Mesodermal cell (in vitro differentiated cells): ENCODE results near the gene XYLT1.

Source experiments
- H3K27ac ChIP-seq: 2 replicates; pipeline ENCODE4 v1.7.0; 2013; ENCODE audit warnings: mild to moderate bottlenecking, low read depth, low read length, moderate library complexity; ENCODE audit not compliant: severe bottlenecking
- H3K36me3 ChIP-seq: 2 replicates; pipeline ENCODE4 v1.7.1; 2013; ENCODE audit warnings: mild to moderate bottlenecking, low read length, moderate library complexity; ENCODE audit not compliant: control insufficient read depth, insufficient read depth
- H3K4me1 ChIP-seq: one replicate; pipeline ENCODE4 v1.7.1; 2013; ENCODE audit warnings: mild to moderate bottlenecking, low read length; ENCODE audit not compliant: insufficient read depth, control insufficient read depth, poor library complexity, severe bottlenecking
- H3K4me3 ChIP-seq: 2 replicates; pipeline ENCODE4 v1.7.0; 2013; ENCODE audit warnings: low read length, control low read depth, mild to moderate bottlenecking; ENCODE audit not compliant: insufficient read depth, poor library complexity, severe bottlenecking; ENCODE audit errors: extremely low read depth
- H3K9me3 ChIP-seq: 2 replicates; pipeline ENCODE4 v1.7.1; 2013; ENCODE audit warnings: mild to moderate bottlenecking, low read length, moderate library complexity; ENCODE audit not compliant: control insufficient read depth
- WGBS, 2 experiments: methylation state at CpG; one replicate each; pipeline ENCODE4 v1.1.5; 2013; ENCODE audit warnings: missing lambda C conversion rate in 2 of 2; ENCODE audit not compliant: insufficient coverage in 2 of 2; 5-methylcytosine and 5-hydroxymethylcytosine counted together

XYLT1 gene

DNA sequence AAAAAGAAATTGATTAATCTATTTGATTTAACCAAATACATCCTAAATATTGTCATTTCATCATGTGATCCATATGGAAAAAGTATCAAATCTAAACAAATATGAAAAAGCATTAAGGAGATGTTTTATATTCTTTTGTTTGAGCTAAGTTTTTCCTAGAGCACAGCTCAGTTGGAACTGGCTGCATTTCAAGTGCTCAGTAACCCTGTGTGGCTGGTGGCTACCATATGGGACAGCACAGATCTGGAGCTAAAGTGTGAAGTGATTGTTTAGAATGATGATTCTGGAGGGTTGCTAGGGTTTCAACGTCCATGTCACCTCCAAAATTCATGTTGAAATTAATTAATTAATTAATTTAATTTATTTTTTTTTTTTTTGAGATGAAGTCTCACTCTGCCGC lies 137.5 kb downstream of the XYLT1 start:
- 100% methylated on average over 1 of the region's 2 CpGs; no CpG with 5 or more reads in 1 of the 2 experiments for WGBS, 2 experiments
- Histone ChIP-seq H3K4me1 (no peaks in the 10 kb centered on the region), H3K36me3 (no peaks in the 10 kb centered on the region), H3K27ac (no peak overlapping the region), H3K4me3 (no peak overlapping the region), H3K9me3 (no peaks in the 10 kb centered on the region)

DNA sequence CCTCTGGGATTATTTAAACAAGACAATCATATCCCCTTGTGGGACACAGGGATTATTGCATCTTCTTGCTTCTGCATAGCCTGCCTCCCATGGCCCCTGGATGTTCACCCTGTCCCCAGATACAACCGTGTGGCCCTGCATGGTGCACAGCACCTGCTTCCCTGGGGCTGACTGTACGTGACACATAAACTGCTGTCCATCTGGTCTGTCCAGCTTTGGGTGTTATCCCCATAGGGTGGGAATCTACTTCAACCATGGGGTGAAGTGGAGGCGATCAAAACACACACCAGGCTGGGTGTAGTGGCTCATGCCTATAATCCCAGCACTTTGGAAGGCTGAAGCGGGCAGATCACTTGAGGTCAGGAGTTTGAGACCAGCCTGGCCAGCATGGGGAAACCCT lies 138.8 kb downstream of the XYLT1 start:
- no peak overlapping the region for H3K4me3 ChIP-seq
- WGBS, 2 experiments = 89 to 100% methylated on average over 4 of the region's 4 CpGs
- no peaks in the 10 kb centered on the region for H3K4me1 ChIP-seq
- no peak overlapping the region for H3K27ac ChIP-seq
- no peaks in the 10 kb centered on the region for H3K9me3 ChIP-seq
- no peaks in the 10 kb centered on the region for H3K36me3 ChIP-seq

DNA sequence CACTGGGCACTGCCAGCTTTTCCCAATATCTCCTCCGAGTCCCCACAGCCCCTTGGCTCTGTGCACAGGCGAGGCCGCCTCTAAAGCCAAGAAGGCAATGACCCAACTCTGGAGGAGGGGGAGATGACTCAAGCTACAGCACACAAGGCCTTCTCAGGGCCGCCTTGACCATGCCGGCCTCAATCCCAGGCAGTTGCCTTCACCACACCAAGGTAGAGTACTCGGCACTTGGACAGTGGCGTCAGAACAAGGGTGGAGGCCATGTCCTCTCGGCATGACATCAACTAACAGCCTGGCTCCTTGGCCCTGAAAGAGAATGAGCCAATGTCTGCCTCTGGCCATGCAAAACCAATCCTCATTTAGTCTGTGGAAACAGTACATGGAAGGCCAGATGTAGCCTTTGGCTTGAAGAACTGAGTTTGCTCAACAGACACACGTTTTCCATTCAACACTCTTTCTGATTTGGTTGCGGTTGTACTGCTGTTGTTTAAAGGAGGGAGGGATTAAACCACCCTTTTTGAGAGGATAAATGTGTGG lies 139.6 kb downstream of the XYLT1 start:
- Histone ChIP-seq H3K4me1 (no peaks in the 10 kb centered on the region), H3K9me3 (no peaks in the 10 kb centered on the region), H3K4me3 (no peak overlapping the region), H3K27ac (no peak overlapping the region), H3K36me3 (no peaks in the 10 kb centered on the region)
- WGBS, 2 experiments = 65 to 81% methylated on average over 4 to 6 of the region's 10 CpGs

DNA sequence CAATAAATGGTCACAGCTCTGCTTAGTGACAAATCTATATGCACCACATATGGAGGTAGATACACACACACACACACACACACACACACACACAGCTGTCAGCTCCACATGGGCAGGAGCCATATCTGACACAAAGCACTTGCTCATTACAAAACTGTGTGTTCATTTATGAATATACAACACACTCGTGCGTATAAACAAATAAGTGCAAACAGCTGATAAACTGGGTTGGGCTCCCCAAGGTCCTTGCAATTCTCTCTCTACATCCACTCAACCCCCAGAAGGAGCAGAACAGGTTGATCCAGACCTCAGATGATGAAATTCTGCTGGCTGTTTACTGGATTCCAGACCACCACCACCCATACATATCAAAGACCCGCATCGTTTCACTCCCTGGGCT lies 140.7 kb downstream of the XYLT1 start:
- H3K36me3 ChIP-seq = no peaks in the 10 kb centered on the region
- WGBS, 2 experiments = 93 to 100% methylated on average over 2 to 3 of the region's 4 CpGs

DNA sequence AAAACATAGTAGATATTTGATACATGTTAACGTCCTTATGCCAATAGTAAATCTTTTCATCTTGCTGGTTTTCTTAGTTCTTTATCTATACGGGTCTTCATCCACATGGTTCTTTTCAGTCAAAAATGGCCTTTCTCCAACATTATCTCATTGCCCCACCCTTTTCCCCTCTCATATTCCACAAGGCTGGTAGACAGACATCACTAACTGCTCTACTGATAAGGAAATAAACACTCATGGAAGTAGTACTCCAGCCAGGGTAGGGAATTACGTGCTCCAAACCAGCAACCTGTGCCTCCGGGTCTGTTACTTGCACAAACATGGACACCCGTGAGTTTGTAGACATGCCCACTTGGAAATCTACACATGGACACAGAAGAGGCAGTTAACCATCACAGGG lies 141.4 kb downstream of the XYLT1 start:
- Histone ChIP-seq H3K4me3 (no peak overlapping the region), H3K9me3 (no peaks in the 10 kb centered on the region), H3K27ac (no peak overlapping the region), H3K36me3 (no peaks in the 10 kb centered on the region), H3K4me1 (no peaks in the 10 kb centered on the region)
- WGBS, 2 experiments = 92 to 94% methylated on average over 4 to 5 of the region's 5 CpGs

More for the DNA sequence above, 140.7 kb downstream of the XYLT1 start:
- no peak overlapping the region for H3K4me3 ChIP-seq
- H3K9me3 ChIP-seq = no peaks in the 10 kb centered on the region
- H3K27ac ChIP-seq = no peak overlapping the region
- no peaks in the 10 kb centered on the region for H3K4me1 ChIP-seq

DNA sequence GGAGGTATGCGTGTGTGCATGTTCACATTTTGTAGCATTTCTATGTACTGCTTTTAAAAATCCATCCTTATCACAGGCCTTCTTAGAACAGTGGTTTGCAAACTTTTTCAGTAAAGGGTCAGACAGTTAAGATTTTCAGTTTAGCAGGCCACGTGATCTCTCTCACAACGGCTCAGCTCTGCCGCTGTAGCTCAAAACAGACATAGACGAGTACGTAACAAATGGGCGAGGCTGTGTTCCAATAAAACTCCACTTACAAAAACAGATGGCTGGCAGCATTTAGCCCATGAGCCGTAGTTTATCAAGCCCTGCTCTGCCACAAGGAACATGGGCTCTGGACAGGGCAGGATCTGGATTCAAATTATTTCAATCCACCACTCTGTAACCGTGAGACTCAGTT lies 141.8 kb downstream of the XYLT1 start:
- H3K9me3 ChIP-seq = no peaks in the 10 kb centered on the region
- WGBS, 2 experiments = 94 to 96% methylated on average over 8 of the region's 9 CpGs
- no peak overlapping the region for H3K27ac ChIP-seq
- H3K4me1 ChIP-seq = no peaks in the 10 kb centered on the region
- H3K4me3 ChIP-seq = no peak overlapping the region
- no peaks in the 10 kb centered on the region for H3K36me3 ChIP-seq

DNA sequence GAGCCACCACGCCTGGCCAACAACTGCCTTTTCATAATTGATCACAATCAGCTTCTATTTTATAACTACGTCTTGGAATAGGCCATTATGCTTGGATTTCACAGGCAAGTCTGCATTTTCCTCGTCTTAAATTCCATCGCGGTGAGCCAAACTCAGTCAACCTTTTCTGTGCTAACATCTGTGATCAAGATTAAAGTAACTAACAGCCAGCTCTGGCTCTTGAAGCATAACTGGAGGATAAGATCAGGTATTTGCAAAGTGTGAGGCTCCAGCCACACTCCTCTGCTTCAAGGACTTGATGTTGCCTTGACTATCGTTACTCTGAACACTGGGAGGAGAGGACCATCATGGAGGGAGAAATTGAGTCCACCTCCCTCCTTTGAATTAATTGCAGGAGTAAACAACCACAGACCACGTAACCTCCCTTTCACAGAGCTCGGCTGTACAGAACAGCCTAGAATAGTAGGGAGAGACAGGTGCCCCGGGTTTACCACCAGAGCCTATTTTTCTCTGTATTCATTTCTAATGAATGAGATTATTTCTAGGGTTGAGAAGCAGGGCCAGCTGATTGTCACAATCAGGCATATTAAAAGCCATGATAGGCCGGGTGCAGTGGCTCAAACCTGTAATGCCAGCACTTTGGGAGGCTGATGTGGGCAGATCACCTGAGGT lies 143.0 kb downstream of the XYLT1 start:
- Histone ChIP-seq H3K9me3 (no peaks in the 10 kb centered on the region), H3K36me3 (no peaks in the 10 kb centered on the region), H3K4me1 (no peaks in the 10 kb centered on the region), H3K4me3 (no peak overlapping the region), H3K27ac (no peak overlapping the region)
- 92 to 94% methylated on average over 6 of the region's 10 CpGs for WGBS, 2 experiments

DNA sequence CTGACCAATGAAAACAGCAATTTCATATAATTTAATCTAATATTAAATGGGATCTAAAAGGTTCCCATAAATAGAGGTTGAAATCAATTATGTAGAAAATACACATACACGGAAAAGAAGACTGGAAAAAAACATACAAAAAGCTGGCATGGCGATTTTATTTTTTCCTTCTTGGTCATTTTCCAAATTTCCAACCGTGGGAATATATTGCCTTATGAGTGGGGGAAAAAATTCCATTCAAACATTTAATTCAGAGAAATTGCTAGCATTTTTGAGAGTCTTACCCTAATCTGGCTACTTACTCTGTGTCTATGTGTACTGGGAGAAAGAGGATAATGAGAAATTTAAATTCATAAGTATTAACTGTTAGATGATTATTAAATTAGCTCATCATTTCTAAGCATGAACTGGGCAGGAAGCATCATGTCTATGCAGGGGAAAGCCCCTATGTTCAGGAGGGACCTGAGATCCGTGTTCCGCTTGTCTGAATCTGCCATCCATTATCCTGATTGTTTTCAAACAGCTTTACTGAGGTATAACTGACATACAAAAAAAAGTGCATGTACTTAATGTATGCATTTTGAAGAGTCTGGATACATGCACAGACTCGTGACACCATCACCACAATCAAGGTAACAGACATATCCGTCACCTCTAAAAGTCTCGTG lies 145.2 kb downstream of the XYLT1 start:
- no peak overlapping the region for H3K4me3 ChIP-seq
- no peaks in the 10 kb centered on the region for H3K4me1 ChIP-seq
- WGBS, 2 experiments = 83 to 95% methylated on average over 2 to 5 of the region's 8 CpGs
- H3K36me3 ChIP-seq = no peaks in the 10 kb centered on the region
- H3K9me3 ChIP-seq = no peaks in the 10 kb centered on the region
- no peak overlapping the region for H3K27ac ChIP-seq

DNA sequence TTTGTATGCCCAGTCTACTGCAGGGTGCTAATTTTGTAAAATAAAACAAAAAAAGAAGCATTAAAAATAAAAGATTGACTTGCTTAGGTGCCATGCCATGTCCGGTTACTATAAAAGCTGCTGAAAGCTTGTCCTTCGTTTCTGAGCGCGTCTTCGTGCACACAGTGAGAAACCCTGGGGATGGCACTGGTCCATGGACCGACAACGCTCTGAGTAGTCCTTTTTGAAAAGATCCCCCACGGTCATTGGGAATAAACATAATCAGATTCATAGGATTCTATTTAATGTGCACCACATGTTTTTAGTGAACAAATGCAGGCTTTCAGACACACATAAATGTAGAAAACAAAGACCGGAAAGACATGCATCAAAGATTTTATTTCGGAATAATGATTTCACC lies 146.3 kb downstream of the XYLT1 start:
- Histone ChIP-seq H3K27ac (no peak overlapping the region), H3K4me3 (no peak overlapping the region), H3K4me1 (no peaks in the 10 kb centered on the region), H3K9me3 (no peaks in the 10 kb centered on the region), H3K36me3 (no peaks in the 10 kb centered on the region)
- 84 to 88% methylated on average over 5 to 8 of the region's 10 CpGs for WGBS, 2 experiments

DNA sequence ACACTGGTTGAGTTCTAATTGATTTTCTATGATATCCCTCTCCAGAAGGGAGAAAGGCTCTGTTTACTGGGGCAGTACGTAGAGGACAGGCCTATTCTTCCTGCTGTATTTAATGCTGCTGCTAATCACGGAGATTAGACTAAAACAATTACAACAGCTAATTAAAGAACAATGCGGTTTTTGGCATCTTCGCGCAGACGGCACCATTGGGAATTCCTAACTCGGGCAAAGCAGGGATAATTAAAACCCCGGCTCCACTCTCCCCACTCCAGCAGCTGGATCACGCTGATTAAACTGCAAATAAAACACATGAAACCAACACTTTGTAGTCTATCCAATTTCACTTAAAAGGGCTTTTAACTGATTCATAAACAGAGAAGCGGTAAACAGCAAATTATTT lies 147.6 kb downstream of the XYLT1 start:
- H3K36me3 ChIP-seq = no peaks in the 10 kb centered on the region
- 68 to 82% methylated on average over 8 to 10 of the region's 10 CpGs for WGBS, 2 experiments
- H3K4me1 ChIP-seq = no peaks in the 10 kb centered on the region

DNA sequence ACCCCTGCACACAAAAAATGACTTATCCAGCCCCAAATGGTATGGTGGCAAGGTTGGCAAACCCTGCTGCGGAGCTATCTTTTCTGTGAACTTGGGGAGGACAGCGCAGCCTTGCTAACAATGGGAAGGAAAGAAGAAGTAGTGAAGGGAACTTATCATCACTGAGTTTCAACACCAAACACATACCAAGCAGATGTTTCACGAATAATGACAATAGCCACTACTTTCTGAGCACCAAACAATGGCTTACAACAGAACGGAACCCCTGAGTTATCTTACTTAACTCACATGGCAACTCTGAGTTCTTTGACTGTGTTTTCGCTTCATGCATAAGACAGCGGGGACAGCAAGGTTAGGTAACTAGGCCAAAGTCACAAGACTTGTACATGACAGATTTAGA lies 148.9 kb downstream of the XYLT1 start:
- Histone ChIP-seq H3K4me3 (no peak overlapping the region), H3K4me1 (no peaks in the 10 kb centered on the region), H3K27ac (no peak overlapping the region), H3K36me3 (no peaks in the 10 kb centered on the region), H3K9me3 (no peaks in the 10 kb centered on the region)
- 70 to 95% methylated on average over 4 of the region's 6 CpGs for WGBS, 2 experiments

More for the DNA sequence above, 147.6 kb downstream of the XYLT1 start:
- no peak overlapping the region for H3K4me3 ChIP-seq
- H3K9me3 ChIP-seq = no peaks in the 10 kb centered on the region
- no peak overlapping the region for H3K27ac ChIP-seq
